B cell (primary cell): ENCODE results near the gene CLEC4G. TPM values are rescaled to one million over a fixed set of nuclear protein-coding genes. Genes with fewer than 3 reads are reported as not detected.

Experiments used
- ATAC-seq: fragments of 200-7000 bp; cut with Tn5 transposase; one replicate; pipeline ENCODE4 v1.10.0; 2021; ENCODE audit warnings: low read depth, mild to moderate bottlenecking, moderate number of reproducible peaks, moderate library complexity
- CTCF ChIA-PET: fragments of 350-600 bp; sonication (Branson Sonifier 250); formaldehyde crosslinking; loops from one replicate; lab custom pipeline; 2021; ENCODE audit warnings: antibody characterized with exemption, inconsistent platforms; lab: Charles Lee
- POLR2A ChIA-PET: fragments of 350-600 bp; sonication (Branson Sonifier 250); formaldehyde crosslinking; loops from one replicate; lab custom pipeline; 2021; ENCODE audit warnings: antibody characterized with exemption; lab: Charles Lee
- DNase-seq: peaks from one replicate; pipeline ENCODE4 v3.0.0; 2013
- H2AFZ ChIP-seq: 2 replicates; pipeline ENCODE4 v1.6.1; 2012; ENCODE audit warnings: mild to moderate bottlenecking, low read depth, low read length; ENCODE audit not compliant: insufficient read depth, poor library complexity, severe bottlenecking
- H3K27ac ChIP-seq, 2 donors: 1 replicate in 1 of 2; 2 replicates in 1 of 2; pipeline ENCODE4 v1.5.1; 2012 to 2013; ENCODE audit warnings: low read length in 2 of 2, mild to moderate bottlenecking in 2 of 2, moderate library complexity in 1 of 2
- H3K27me3 ChIP-seq, 4 experiments: fragments of 200-600 bp in 1 of 4; sonication (generic) in 1 of 4; replicated peaks in 1 of 4; 1 replicate in 2 of 4; 2 replicates in 2 of 4; pipeline versions ENCODE4 v1.6.1 to v1.7.0; 2013 to 2016; ENCODE audit warnings: low read length in 3 of 4, mild to moderate bottlenecking in 2 of 4, mixed read lengths in 1 of 4, moderate library complexity in 1 of 4; ENCODE audit not compliant: insufficient read depth in 4 of 4, control insufficient read depth in 3 of 4; ENCODE audit errors: control extremely low read depth in 1 of 4
- H3K36me3 ChIP-seq, 2 experiments: replicated peaks in 1 of 2; 1 replicate in 1 of 2; 2 replicates in 1 of 2; pipeline versions ENCODE4 v1.6.1 to v1.7.1; 2013; ENCODE audit warnings: low read length in 1 of 2; ENCODE audit not compliant: insufficient read depth in 2 of 2, control insufficient read depth in 1 of 2; ENCODE audit errors: control extremely low read depth in 1 of 2, extremely low read depth in 1 of 2
- H3K4me1 ChIP-seq, 2 donors: fragments of 200-600 bp in 1 of 2; sonication (generic) in 1 of 2; 1 replicate in 1 of 2; 2 replicates in 1 of 2; pipeline versions ENCODE4 v1.5.1 to v1.6.1; 2013 to 2017; ENCODE audit warnings: low read length in 2 of 2; ENCODE audit not compliant: control insufficient read depth in 2 of 2, insufficient read depth in 2 of 2
- H3K4me2 ChIP-seq: replicated peaks from 2 replicates; pipeline ENCODE3; 2012; ENCODE audit warnings: mild to moderate bottlenecking, low read depth, low read length; ENCODE audit not compliant: poor library complexity, severe bottlenecking
- H3K4me3 ChIP-seq, 5 experiments: fragments of 200-600 bp in 1 of 5; sonication (generic) in 1 of 5; 1 replicate in 3 of 5; 2 replicates in 2 of 5; pipeline versions ENCODE4 v1.5.1 to v1.7.0; 2011 to 2016; ENCODE audit warnings: low read length in 4 of 5, mild to moderate bottlenecking in 4 of 5, low read depth in 2 of 5, control low read depth in 1 of 5, moderate library complexity in 1 of 5; ENCODE audit not compliant: insufficient read depth in 1 of 5; ENCODE audit errors: control extremely low read depth in 1 of 5, extremely low read depth in 1 of 5
- H3K79me2 ChIP-seq: fragments of 200-600 bp; sonication (generic); one replicate; pipeline ENCODE4 v1.6.0; 2016; ENCODE audit warnings: low read length; ENCODE audit not compliant: control insufficient read depth, insufficient read depth
- H3K9ac ChIP-seq: fragments of 200-600 bp; sonication (generic); 2 replicates; pipeline ENCODE4 v1.6.1; 2017; ENCODE audit warnings: mild to moderate bottlenecking, low read length, moderate library complexity
- H3K9me3 ChIP-seq, 3 donors: one replicate each; pipeline versions ENCODE4 v1.6.1 to v1.7.1; 2013; ENCODE audit warnings: low read length in 2 of 3; ENCODE audit not compliant: control insufficient read depth in 2 of 3, insufficient read depth in 1 of 3; ENCODE audit errors: control extremely low read depth in 1 of 3
- H4K20me1 ChIP-seq: 2 replicates; pipeline ENCODE4 v1.6.0; 2012; ENCODE audit warnings: mild to moderate bottlenecking, low read length; ENCODE audit not compliant: insufficient read depth, control insufficient read depth, poor library complexity, severe bottlenecking
- H3K27ac Mint-ChIP-seq: one replicate; pipeline ENCODE4 v1.8.0; 2021; ENCODE audit warnings: mixed read lengths
- H3K27me3 Mint-ChIP-seq: one replicate; pipeline ENCODE4 v1.8.0; 2021; ENCODE audit warnings: mixed read lengths
- H3K4me1 Mint-ChIP-seq: one replicate; pipeline ENCODE4 v1.8.0; 2021; ENCODE audit warnings: mixed read lengths
- H3K4me3 Mint-ChIP-seq: one replicate; pipeline ENCODE4 v1.8.0; 2021; ENCODE audit warnings: mixed read lengths
- H3K9me3 Mint-ChIP-seq: one replicate; pipeline ENCODE4 v1.8.0; 2022; ENCODE audit warnings: mixed read lengths; ENCODE audit not compliant: insufficient read depth
- CTCF ChIP-seq: fragments of 200-600 bp; IDR thresholded peaks from one replicate; pipeline ENCODE4 v1.8.0; 2022; ENCODE audit warnings: antibody characterized with exemption, mild to moderate bottlenecking
- EZH2 ChIP-seq: IDR thresholded peaks from 2 replicates; pipeline ENCODE4 v1.6.1; 2012; ENCODE audit warnings: borderline replicate concordance, low read depth, mild to moderate bottlenecking, moderate library complexity, low read length; ENCODE audit not compliant: insufficient read depth, poor library complexity, severe bottlenecking
- WGBS: methylation state at CpG from one replicate; pipeline ENCODE4 v1.1.5; 2013; ENCODE audit warnings: missing lambda C conversion rate; ENCODE audit not compliant: insufficient coverage; 5-methylcytosine and 5-hydroxymethylcytosine counted together
- intact Hi-C: fragments of 100-400 bp; cut with micrococcal nuclease; formaldehyde crosslinking; loops from one replicate; pipeline ENCODE4 v1.10.0; 2022
- polyA plus RNA-seq: library from polyadenylated mRNA; depleted of rRNA; stranded (reverse); fragments of >200 nt; gene quantifications from 2 replicates; pipeline ENCODE4 v1.2.3, GENCODE V29; 2012
- total RNA-seq, 2 donors: library from RNA; stranded (reverse); fragments of 120-200 nt in 1 of 2; gene quantifications; 1 replicate in 1 of 2; 2 replicates in 1 of 2; pipeline versions ENCODE4 v1.2.3 to v1.2.4, GENCODE V29; 2013 to 2022

Gene CLEC4G
- total and polyA plus RNA-seq, 2 donors (not counting 1 experiment from before 2014, with no cell fraction given) = 1.3 TPM; not detected in 1

DNA sequence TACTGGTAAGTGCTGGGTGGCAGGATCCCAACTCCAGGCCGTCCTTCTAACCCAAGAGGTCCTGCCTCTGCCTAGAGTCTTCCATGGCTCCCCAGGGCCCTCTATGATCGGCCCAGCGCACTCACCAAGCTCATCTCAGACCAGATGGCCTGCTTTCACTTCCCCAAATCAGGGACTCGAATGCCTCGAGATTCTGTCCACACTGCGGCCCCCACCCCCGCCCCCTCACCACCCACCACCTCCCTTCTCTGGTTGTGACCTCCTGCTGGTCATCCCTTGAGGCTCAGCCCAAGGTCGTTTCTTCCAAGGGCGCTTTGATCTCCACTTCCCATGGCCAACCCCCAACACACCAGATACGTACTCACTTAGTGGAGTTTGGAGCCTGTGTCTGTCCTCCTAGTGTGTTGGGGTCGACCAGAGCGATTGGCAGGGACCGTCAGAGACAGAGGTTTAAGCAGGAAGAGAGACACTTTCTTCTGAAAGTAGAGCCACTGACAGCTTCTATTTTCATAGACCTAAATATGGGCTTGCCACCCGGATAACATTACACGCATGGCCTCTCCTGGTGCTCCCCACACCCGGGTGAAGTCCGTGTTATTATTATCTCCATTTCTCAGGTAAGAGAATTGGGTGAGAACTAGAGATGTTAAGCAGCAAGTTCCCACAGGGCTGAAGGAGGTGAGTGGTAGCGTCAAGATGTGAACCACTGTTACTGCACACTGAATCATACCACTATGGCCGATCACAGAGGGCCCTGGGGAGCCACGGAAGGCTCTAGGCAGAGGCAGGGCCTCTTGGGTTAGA is 30.1 kb downstream of the CLEC4G start, which contains the start of gene FCER2:
TSS of gene FCER2 (minus strand) at position 478 of the 804 bp plus-strand sequence. CDS start 2,371 bp downstream, outside the sequence.
- H3K27ac Mint-ChIP-seq = peak within 1 kb of the TSS; percentile 100
- Histone ChIP-seq H3K36me3 (peaks cover 0 to 24% of the 10 kb centered on the region in 2 experiments), H3K9ac (peak within 1 kb of the TSS; percentile 59), H3K4me1 (peaks cover 88 to 97% of the 10 kb centered on the region in 2 donors), H3K79me2 (peaks cover 85% of the 10 kb centered on the region), H3K27ac (peak within 1 kb of the TSS; percentile 95 to 98), H3K4me2 (peak within 1 kb of the TSS; percentile 72), H3K9me3 (peaks cover 0 to 6% (median 0%) of the 10 kb centered on the region in 3 donors), H3K27me3 (no peaks in the 10 kb centered on the region), H2AFZ (peak within 1 kb of the TSS; percentile 45), H4K20me1 (no peaks in the 10 kb centered on the region), H3K4me3 (peak within 1 kb of the TSS; percentile 9 to 77 (median 72))
- no peaks in the 10 kb centered on the region for H3K9me3 Mint-ChIP-seq
- ATAC-seq (peak; percentile 65), DNase-seq (peak; percentile 92)
- WGBS = 0% methylated on average over 6 of the region's 20 CpGs
- H3K4me1 Mint-ChIP-seq = peaks cover 87% of the 10 kb centered on the region
- intact Hi-C loops = loop anchor here (1.0 to 10.0 kb wide), 5 partner anchors 8 to 357 kb away; partner anchors contain the start of gene ARHGEF18
- POLR2A ChIA-PET = interaction anchor here (0.5 to 2.6 kb wide), 8 partner anchors 10 to 949 kb away, joined by 3 to 15 read pairs (median 5); partner anchors contain the start of gene TRAPPC5
- TF ChIP-seq EZH2 = no peak
- no peak for TF ChIP-seq CTCF
- H3K27me3 Mint-ChIP-seq = no peaks in the 10 kb centered on the region
- CTCF ChIA-PET = interaction anchor here (0.6 to 8.3 kb wide), 4 partner anchors 11 to 111 kb away, joined by 3 to 58 read pairs (median 30); partner anchors contain the start of gene TRAPPC5
- peak within 1 kb of the TSS; percentile 89 for H3K4me3 Mint-ChIP-seq
